Nephron (organoid): ENCODE measurements around the gene GPR37L1.
"Not testable (repeated sequence)": the region's sequence is repeated elsewhere in the genome, so short reads cannot be mapped to it uniquely, and the experiment has no call there.

Source experiments
- H3K27ac Mint-ChIP-seq, 3 experiments: 2 replicates each; pipeline ENCODE4 v1.8.0; 2020; ENCODE audit warnings: mixed read lengths in 3 of 3, mild to moderate bottlenecking in 2 of 3, moderate library complexity in 1 of 3
- H3K27me3 Mint-ChIP-seq: 2 replicates; pipeline ENCODE4 v1.8.0; 2021; ENCODE audit warnings: low read depth, mild to moderate bottlenecking, moderate library complexity, mixed read lengths
- H3K36me3 Mint-ChIP-seq: 2 replicates; pipeline ENCODE4 v1.8.0; 2020; ENCODE audit warnings: low read depth, mixed read lengths
- H3K4me1 Mint-ChIP-seq: 2 replicates; pipeline ENCODE4 v1.8.0; 2020; ENCODE audit warnings: mixed read lengths
- H3K4me3 Mint-ChIP-seq, 3 experiments: 2 replicates each; pipeline ENCODE4 v1.8.0; 2020; ENCODE audit warnings: mild to moderate bottlenecking in 3 of 3, mixed read lengths in 3 of 3, moderate library complexity in 2 of 3
- H3K9me3 Mint-ChIP-seq: 2 replicates; pipeline ENCODE4 v1.8.0; 2020; ENCODE audit warnings: mixed read lengths
- TF ChIP-seq, protein P1 (sequence below), 3 experiments: fragments of 200-600 bp; sonication (generic); IDR thresholded peaks; one replicate each; pipeline ENCODE4 v1.5.0; 2021; ENCODE audit warnings: antibody characterized with exemption in 3 of 3; ENCODE audit not compliant: unreplicated experiment in 3 of 3

The GPR37L1 gene

DNA sequence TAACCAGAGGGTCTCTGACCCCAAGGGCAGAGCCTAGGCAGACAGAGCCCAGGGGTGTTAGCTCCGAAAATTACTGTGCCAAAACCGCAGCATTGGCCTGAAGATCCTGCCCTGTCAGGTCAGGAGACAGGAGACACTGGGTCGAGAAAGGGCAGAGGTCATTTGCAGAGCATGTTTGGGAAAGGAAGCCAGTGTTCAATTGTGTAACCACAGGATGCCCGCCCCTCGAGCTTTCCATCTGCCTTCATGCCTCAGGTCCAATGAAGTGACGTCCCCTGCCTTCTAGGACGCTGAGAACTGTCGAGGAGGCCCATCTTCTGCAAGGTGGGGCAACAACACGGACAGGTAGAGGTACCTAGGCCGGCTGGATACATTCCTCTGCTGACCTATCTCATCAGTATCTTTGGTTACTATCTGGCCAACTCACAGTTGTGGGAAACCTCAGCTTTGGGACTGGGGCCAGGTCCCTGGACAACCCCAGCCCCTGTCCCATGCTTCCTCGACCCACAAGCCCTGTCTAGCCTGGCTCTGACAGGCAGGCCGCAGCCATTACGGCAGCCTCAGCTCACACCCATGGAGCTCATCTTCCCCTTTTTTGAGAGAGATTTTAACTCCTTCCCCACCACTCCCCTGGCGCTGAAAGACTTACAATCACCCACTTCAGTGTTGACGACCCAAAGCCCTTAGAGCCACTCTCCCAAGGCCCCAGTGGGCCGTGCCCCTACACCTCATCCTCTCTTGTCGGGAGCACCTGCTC lies 20.5 kb downstream of the GPR37L1 start:
- Mint-ChIP-seq H3K4me1 (peaks cover 12% of the 10 kb centered on the region), H3K27me3 (peaks cover 7% of the 10 kb centered on the region), H3K4me3 (peak overlapping the region; percentile 88 to 93 (median 90))

DNA sequence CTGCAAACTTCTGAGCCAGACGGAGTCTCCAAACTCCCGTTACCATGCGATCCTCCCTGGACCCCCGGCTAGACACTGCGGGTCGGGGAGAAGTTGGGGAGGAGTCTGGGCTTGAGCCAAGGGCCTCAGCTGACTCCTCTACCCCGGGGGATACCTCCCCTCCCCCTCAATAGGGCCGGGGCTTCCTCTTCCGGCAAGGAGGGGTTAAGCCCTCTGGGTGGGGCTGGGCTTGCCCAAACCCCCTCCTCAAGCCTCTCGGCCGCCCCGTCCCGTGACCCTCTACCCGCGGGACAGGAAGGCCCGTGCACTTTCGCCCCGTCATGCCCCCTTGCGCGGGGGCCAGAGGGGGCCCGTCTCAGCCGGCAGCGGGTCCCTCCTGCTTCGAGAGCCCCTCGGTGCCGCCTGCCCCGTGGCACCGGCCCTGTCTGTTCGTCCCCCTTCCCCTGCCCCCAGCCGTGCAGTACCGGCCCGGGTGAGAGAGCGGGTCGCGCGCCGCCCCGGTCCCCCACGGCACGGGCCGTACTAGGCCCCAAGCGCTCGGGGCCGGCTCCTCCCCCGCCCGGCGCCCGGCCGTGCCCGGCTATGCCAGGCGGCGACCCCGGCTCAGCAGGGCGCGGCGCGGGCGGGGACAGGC lies 21.2 kb downstream of the GPR37L1 start:
- H3K36me3 Mint-ChIP-seq = no peaks in the 10 kb centered on the region
- TF ChIP-seq, protein P1, sequence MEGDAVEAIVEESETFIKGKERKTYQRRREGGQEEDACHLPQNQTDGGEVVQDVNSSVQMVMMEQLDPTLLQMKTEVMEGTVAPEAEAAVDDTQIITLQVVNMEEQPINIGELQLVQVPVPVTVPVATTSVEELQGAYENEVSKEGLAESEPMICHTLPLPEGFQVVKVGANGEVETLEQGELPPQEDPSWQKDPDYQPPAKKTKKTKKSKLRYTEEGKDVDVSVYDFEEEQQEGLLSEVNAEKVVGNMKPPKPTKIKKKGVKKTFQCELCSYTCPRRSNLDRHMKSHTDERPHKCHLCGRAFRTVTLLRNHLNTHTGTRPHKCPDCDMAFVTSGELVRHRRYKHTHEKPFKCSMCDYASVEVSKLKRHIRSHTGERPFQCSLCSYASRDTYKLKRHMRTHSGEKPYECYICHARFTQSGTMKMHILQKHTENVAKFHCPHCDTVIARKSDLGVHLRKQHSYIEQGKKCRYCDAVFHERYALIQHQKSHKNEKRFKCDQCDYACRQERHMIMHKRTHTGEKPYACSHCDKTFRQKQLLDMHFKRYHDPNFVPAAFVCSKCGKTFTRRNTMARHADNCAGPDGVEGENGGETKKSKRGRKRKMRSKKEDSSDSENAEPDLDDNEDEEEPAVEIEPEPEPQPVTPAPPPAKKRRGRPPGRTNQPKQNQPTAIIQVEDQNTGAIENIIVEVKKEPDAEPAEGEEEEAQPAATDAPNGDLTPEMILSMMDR (IDR thresholded peaks at IDR 0.05; ENCODE audit: unreplicated experiment in 3 of 3) = no peak
- H3K9me3 Mint-ChIP-seq = no peaks in the 10 kb centered on the region
- H3K27ac Mint-ChIP-seq = peak overlapping the region; percentile 82 to 85 (median 83)
- peaks cover 7% of the 10 kb centered on the region for H3K27me3 Mint-ChIP-seq
- H3K4me3 Mint-ChIP-seq = peak overlapping the region; percentile 88 to 93 (median 90)
- peaks cover 12% of the 10 kb centered on the region for H3K4me1 Mint-ChIP-seq

More for the DNA sequence above, 20.5 kb downstream of the GPR37L1 start:
- Mint-ChIP-seq H3K36me3 (peaks cover 5% of the 10 kb centered on the region), H3K27ac (peak overlapping the region; percentile 82 to 85 (median 83)), H3K9me3 (no peaks in the 10 kb centered on the region)
- TF ChIP-seq, protein P1 (IDR thresholded peaks at IDR 0.05; ENCODE audit: unreplicated experiment in 3 of 3) = no peak

DNA sequence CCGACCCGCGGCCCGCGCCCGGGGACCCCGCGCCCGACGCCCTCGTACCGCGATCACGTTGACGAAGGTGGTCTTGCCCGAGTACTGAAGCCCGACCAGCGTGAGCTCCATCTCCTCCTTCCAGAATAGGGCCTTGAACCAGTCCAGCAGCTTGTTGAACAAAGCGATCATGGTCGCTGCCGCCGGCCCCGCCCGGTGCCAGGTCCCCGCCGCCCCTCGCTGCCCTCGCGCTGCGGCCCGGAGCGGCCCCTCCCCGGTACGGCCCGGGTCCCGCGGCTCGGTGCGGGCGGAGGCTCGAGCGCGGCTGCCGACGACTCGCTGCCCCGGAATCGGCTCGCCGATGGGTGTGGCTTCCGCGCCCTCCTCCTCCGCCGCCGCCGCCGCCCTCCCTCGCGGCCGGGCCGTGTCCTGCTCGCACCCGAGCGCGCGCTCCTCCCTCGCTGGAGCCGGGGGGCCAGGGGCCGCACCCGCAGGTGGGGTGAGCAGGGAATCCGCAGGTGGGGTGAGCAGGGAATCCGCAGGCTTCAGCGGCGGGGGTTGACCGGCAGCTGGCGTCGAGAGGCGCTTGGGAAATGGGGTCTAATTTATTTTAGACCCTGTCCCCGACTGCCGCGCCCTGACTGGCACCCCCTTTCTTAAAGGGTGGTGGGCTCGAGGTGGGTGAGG lies 21.8 kb downstream of the GPR37L1 start, which contains the start of gene ARL8A:
Gene ARL8A, minus strand, starts transcription at position 336 of the 666 bp plus-strand sequence. Its CDS starts 165 bp downstream, at position 171.
- peak within 1 kb of the TSS; percentile 89 to 95 (median 92) for H3K27ac Mint-ChIP-seq
- peaks cover 12% of the 10 kb centered on the region for H3K4me1 Mint-ChIP-seq
- TF ChIP-seq, protein P1 (IDR thresholded peaks at IDR 0.05; ENCODE audit: unreplicated experiment in 3 of 3) = no peak
- H3K36me3 Mint-ChIP-seq = no peaks in the 10 kb centered on the region
- H3K9me3 Mint-ChIP-seq = no peaks in the 10 kb centered on the region
- H3K4me3 Mint-ChIP-seq = peak within 1 kb of the TSS; percentile 90 to 94 (median 91)
- H3K27me3 Mint-ChIP-seq = peaks cover 7% of the 10 kb centered on the region

DNA sequence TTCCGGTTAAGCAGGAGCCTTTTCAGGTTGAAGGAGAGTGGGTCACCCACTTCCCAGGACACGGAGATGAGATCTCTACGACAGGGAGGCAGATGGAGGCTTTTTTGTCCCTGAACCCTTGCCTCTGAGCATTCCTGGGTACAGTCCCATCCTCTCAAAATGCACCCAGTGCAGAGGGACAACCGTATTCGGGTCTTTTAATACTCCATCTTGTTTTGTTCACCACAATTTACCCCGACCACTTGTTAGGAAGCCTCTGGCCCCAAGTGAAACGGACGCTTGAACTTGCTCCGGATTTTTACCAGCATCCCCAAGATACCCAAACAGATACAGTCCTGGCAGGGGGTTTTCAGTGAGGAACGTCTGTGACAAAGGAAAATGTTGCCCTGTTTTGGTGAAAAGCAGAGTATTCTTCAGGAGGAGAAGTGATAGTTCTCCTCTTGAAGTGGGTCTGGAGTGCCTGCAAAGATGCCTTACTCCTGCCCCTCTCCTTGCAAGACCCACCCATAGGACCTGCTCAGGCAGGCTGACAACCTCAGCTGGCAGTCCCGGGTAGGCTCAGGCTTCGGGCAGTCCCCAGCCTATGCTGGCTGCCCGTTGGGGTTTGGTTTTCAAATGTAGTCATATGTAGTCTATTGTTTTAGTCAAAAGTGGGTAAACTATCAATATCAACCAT lies 22.5 kb downstream of the GPR37L1 start:
- TF ChIP-seq, protein P1 (IDR thresholded peaks at IDR 0.05; ENCODE audit: unreplicated experiment in 3 of 3) = no peak
- Mint-ChIP-seq H3K4me1 (peaks cover 12% of the 10 kb centered on the region), H3K27me3 (peaks cover 7% of the 10 kb centered on the region), H3K4me3 (peak overlapping the region; percentile 83 to 94 (median 91)), H3K9me3 (no peaks in the 10 kb centered on the region), H3K36me3 (no peaks in the 10 kb centered on the region), H3K27ac (peak overlapping the region; percentile 89 to 95 (median 92))

DNA sequence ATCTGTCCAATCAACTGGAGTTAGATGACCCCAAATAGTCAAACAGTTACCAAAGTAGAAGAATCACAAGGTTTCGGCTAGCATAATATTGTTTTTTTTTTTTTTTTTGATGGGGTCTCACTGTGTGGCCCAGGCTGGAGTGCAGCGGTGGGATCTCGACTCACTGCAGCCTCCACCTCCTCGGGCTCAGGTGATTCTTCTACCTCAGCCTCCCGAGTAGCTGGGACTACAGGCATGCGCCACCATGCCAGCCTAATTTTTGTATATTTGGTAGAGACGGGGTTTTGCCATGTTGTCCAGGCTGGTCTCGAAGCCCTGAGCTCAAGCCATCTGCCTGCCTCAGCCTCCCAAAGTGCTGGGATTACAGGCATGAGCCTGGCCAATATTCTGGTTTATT lies 23.0 kb downstream of the GPR37L1 start:
- H3K27me3 Mint-ChIP-seq, H3K36me3 Mint-ChIP-seq, H3K9me3 Mint-ChIP-seq: not testable (repeated sequence)
- peak overlapping the region in 2 of 3 experiments; percentile 92 to 95 for H3K27ac Mint-ChIP-seq
- H3K4me1 Mint-ChIP-seq = peaks cover 12% of the 10 kb centered on the region
- peak overlapping the region; percentile 83 to 94 (median 91) for H3K4me3 Mint-ChIP-seq
